ENCODE data around the gene ACOT4.
"Not testable (repeated sequence)": the region's sequence is repeated elsewhere in the genome, so short reads cannot be mapped to it uniquely, and the experiment has no call there.

Gene ACOT4

DNA sequence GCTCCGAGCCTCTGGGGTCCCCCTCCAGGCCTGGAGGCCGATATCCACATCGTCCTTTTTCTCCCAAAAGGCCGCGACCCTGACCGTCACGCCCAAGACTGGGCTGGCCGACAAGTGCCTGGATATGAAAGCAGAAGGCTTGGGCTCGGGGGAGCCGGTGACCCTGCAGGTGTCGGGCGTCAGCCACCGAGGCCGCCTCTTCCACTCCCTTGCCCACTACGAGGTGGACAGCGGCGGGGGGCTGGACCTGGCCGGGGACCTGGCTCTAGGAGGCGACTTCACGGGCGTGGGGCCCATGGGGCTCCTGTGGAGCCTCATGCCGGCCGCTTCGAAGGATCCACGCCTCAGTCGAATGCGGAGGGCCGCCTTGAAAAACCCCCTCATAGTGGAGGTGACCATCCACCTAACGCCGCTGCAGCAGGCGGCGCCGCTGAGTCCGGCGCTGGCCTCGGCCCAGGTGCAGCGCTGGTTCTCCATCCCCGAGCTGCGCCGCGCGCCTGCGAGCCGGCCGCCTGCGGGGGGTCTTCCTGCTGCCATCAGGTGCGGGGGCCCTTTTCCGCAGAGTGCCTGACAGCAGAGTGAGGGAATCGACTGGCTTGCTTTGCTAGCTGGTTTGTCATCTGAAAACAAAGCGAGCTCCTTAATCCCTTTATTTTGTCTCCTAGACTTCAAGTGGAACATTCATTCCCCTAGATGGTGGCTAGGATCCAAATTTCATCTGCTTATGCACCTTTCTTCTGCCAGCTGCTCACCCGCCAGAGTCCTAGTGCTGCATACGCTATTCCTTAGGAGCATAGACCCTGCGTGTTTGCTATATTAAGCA lies 42.5 kb downstream of the ACOT4 start:
- DNase-seq, result no peak

GRCh38 chr14:73636355-73636754 lies 44.7 kb downstream of the ACOT4 start:
- not testable (repeated sequence) for DNase-seq

DNA sequence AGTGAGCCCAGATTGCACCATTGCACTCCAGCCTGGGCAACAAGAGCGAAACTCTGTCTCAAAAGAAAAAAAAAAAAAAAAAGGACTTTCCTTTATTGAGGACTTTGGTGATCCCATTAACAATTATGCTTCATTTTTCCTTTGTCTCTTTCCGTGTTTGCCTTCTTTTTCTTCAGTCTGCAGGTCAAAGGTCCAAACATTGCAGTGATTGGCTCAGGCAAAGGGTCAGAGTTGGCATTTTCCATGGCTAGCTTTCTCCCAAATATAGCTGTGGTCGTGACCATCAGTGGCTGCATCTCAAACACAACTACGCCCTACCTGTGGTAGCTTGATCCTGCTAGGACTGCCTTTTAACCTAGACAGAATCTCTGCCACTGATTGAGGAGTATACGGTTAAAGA lies 46.2 kb downstream of the ACOT4 start:
- no peak for DNase-seq

- DNase-seq, result no peak
These were observed 49.2 kb downstream of the ACOT4 start for GRCh38 chr14:73640796-73641365.

DNA sequence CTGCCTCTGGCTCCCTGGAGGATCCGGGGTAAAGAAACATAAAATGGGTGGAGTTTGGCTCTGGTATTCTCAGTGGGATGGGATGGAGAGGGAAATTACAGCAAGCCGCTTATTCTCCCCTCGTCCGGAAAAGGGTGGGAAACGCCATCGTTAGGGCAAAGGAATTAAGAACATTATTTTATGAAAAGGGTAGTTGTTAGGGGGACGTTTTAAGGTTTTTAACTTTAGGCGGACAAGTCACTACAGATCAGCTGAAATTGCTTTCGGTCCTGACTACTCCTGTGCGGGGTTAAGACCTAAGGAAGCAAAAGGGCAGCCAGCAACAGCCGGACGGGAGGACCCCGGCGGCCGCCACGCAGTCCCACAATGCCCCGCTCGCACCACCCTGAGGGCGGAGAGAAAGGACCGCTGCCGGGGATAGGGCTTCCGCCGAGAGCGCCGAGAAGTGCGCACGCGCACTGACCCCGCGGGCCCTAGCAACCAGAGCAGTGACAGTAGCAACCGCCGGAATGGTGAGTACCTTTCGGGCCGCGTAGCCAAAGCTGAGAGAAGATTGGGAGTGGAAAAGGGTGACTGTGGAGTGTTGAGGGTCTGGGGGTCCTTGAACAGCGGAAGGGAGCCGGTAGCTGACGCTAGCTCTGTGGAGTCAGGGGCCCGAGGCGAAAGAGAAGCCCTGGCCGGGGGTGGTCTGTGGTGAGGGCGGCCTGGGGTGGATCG lies 53.0 kb downstream of the ACOT4 start, which contains the start of gene DNAL1:
TSS of gene DNAL1 (plus strand) at position 456 of the 717 bp plus-strand sequence. CDS start at position 510, 54 bp downstream.
- DNase-seq, result peak; percentile 89 to 94

DNA sequence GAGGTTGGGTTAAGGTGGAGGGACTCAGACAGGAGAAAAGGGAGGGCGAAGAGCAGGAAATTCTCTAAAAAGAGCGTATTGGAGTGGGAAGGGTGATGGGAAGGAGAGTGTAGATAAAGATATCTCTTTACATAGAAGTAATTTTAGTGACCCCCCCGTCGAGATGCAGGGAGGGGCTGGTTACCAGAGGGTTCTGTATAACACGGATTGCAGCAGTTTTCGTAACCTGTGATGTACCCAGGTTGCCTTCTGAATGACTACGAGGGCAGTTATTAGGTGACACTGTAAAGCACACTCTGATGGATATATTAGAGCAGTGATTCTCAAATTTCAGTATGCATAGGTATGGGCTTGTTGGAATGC lies 53.6 kb downstream of the ACOT4 start:
- no peak for DNase-seq

Measured in NCI-H446 (cell line).